ENCODE results near the gene TMCO5A.

The TMCO5A gene

DNA sequence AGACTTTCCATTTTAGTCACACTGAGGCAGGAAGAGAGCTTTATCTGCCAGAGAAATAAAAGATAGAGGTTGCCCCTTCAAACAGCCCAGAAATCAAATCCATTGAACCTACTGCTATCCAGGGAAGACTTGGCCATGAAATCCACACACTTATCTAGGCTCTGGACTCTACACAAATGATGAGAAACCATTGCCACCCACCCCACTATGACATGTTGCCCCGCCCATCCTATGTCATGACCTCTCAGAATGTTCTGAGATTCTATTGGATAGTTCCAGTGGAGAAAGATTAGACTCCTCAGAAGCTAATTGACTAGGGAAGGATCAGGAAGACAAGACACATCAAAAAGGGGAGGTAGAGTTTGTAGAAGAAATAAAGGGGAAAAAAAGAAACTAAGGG is at the start of gene TMCO5A:
TMCO5A (plus strand) TSS at position 301 of the 400 bp plus-strand sequence. CDS start 1,684 bp downstream, outside the sequence.
- no peak for DNase-seq (ENCODE audit: low read depth)
- TF ChIP-seq, protein P1, sequence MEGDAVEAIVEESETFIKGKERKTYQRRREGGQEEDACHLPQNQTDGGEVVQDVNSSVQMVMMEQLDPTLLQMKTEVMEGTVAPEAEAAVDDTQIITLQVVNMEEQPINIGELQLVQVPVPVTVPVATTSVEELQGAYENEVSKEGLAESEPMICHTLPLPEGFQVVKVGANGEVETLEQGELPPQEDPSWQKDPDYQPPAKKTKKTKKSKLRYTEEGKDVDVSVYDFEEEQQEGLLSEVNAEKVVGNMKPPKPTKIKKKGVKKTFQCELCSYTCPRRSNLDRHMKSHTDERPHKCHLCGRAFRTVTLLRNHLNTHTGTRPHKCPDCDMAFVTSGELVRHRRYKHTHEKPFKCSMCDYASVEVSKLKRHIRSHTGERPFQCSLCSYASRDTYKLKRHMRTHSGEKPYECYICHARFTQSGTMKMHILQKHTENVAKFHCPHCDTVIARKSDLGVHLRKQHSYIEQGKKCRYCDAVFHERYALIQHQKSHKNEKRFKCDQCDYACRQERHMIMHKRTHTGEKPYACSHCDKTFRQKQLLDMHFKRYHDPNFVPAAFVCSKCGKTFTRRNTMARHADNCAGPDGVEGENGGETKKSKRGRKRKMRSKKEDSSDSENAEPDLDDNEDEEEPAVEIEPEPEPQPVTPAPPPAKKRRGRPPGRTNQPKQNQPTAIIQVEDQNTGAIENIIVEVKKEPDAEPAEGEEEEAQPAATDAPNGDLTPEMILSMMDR (IDR thresholded peaks at IDR 0.05; ENCODE audit: control insufficient read depth, insufficient read depth, low read depth, low read length, missing control alignments), result no peak
- no peak within 1 kb of the TSS for H3K4me3 ChIP-seq (ENCODE audit: control insufficient read depth, low read depth, low read length)

DNA sequence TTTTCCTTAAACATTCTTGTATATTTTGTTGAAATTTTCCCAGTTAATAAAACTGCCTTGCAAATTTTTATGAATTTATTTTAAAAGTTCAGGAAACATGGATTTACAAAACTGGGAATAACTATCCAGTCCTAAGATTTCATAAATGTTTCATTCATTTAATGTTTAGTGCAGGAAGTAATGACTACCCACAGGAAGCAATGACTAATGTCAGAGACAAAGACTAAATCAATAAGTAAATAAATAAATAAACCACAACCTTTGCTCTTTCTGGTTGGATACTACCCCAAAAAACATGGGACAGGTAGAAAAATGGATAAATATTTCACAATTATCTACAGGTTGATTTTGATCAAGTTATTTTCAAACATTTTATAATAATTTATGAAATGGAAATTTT is 48.8 kb upstream of the TMCO5A start:
- H3K4me3 ChIP-seq (ENCODE audit: control insufficient read depth, low read depth, low read length), result no peak overlapping the region
- TF ChIP-seq, protein P1 (IDR thresholded peaks at IDR 0.05; ENCODE audit: control insufficient read depth, insufficient read depth, low read depth, low read length, missing control alignments), result no peak
- DNase-seq (ENCODE audit: low read depth), result no peak

DNA sequence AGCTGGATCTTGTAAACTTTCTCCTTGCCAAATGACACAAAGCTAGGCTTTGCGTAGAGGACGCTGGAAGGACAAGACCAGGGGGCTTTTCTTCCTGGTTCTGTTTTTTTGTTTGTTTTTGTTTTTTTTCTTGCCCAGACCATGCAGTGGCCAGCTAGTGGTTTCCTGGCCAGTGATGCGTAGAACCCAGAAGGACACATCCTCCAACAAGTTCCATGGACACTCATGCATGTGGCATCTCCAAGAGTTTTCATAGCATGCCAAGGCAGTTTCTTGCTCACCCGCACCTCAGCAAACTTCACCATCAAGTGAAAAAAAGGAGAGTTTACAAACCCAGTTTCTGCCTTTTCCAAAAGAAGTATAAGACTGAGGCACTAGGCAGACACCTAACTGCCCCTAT is 46.1 kb upstream of the TMCO5A start:
- TF ChIP-seq, protein P1 (IDR thresholded peaks at IDR 0.05; ENCODE audit: control insufficient read depth, insufficient read depth, low read depth, low read length, missing control alignments), result no peak
- no peak for DNase-seq (ENCODE audit: low read depth)
- H3K4me3 ChIP-seq (ENCODE audit: control insufficient read depth, low read depth, low read length), result no peak overlapping the region

DNA sequence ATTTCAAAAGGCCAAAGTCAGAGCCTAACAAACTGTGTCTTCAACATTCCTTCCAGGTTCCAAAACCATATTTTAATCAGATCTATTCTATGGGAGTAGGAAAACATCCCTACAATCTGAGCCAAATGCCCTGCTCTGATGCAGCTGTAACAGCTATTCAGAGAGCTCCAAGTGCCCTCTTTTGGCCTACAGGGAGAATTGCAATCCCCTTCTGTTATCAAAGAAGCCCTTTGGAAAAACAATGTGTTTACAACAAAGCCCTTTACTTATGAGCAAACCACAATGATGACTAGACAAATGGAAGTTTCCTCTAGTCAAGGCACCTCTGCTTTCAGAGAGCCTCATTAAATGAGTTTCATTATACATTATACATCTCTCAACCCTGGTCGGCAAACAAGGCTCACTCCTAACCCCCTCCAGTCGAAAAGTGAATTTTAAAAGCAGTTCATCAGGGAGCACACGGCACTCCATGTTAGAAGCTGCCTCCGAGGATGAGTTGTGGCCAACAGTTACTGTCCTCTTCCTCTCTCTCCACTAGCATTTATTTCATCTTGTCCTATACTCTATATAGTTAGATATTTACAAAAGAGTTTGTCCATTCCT is 42.6 kb upstream of the TMCO5A start:
- no peak for DNase-seq (ENCODE audit: low read depth)
- TF ChIP-seq, protein P1 (IDR thresholded peaks at IDR 0.05; ENCODE audit: control insufficient read depth, insufficient read depth, low read depth, low read length, missing control alignments), result peak; percentile 84
- no peak overlapping the region for H3K4me3 ChIP-seq (ENCODE audit: control insufficient read depth, low read depth, low read length)

DNA sequence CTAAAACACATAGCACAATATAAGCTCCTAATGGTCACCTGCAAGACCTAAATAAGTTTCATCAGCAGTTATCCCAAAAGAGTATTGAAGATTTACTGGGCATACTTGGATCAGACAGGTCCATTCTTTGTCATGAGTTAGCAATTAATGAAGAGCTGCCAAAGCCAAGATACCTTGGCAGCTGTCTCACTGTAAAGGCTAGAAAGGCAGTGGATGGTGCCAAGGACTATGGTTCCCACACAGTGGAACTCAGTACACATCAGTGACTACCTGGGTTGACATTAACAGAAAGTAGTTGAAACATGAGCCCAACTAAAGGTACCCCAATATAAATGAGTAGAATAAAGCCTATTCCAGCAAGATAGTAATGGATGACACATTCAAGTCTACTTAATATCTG is 41.1 kb upstream of the TMCO5A start:
- DNase-seq (ENCODE audit: low read depth), result no peak
- TF ChIP-seq, protein P1 (IDR thresholded peaks at IDR 0.05; ENCODE audit: control insufficient read depth, insufficient read depth, low read depth, low read length, missing control alignments), result no peak
- H3K4me3 ChIP-seq (ENCODE audit: control insufficient read depth, low read depth, low read length), result no peak overlapping the region

DNA sequence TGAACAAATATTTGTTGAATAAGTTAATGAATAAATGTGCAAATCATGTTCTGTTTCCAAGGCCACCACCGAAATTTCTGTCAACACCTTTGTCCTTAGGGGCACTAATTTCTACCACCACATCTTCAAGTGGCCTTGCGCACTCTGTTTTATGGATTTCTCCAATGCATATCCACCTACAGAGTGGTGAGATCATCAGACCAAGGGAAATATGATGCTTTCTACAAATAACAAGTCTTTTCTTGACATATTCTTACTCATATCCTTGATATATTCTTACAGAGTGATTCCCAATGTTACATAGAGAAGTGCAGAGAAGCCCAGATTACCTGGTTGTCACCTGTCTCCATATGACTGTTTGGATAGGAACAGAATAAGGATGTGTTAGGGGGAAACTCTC is 36.1 kb upstream of the TMCO5A start:
- TF ChIP-seq, protein P1 (IDR thresholded peaks at IDR 0.05; ENCODE audit: control insufficient read depth, insufficient read depth, low read depth, low read length, missing control alignments), result no peak
- H3K4me3 ChIP-seq (ENCODE audit: control insufficient read depth, low read depth, low read length), result no peak overlapping the region
- DNase-seq (ENCODE audit: low read depth), result no peak

Data from AG09309 (cell line).